HL-60 (cell line): ENCODE results near the gene PAK5.

Experiments used
- GABPA ChIP-seq: IDR thresholded peaks from 2 replicates; pipeline ENCODE4 v1.6.1; 2012; ENCODE audit warnings: low read depth
- POLR2AphosphoS5 ChIP-seq: IDR thresholded peaks from 2 replicates; pipeline ENCODE4 v1.6.1; 2012; ENCODE audit warnings: low read depth
- REST ChIP-seq: IDR thresholded peaks from 2 replicates; pipeline ENCODE4 v1.6.1; 2012; ENCODE audit warnings: low read depth; ENCODE audit not compliant: insufficient replicate concordance
- SPI1 ChIP-seq: IDR thresholded peaks from 2 replicates; pipeline ENCODE4 v1.6.1; 2012; ENCODE audit warnings: low read depth, mild to moderate bottlenecking, borderline replicate concordance
- TF ChIP-seq, protein P1 (sequence below): IDR thresholded peaks from one replicate; pipeline ENCODE4 v1.5.1; 2011; ENCODE audit warnings: low read length, control low read depth, inconsistent platforms; ENCODE audit not compliant: insufficient read depth

GRCh38 chr20:9831032-9831431 is 7.8 kb downstream of the PAK5 start:
- TF ChIP-seq GABPA (no peak), POLR2AphosphoS5 (no peak), SPI1 (no peak), REST (no peak)
- TF ChIP-seq, protein P1, sequence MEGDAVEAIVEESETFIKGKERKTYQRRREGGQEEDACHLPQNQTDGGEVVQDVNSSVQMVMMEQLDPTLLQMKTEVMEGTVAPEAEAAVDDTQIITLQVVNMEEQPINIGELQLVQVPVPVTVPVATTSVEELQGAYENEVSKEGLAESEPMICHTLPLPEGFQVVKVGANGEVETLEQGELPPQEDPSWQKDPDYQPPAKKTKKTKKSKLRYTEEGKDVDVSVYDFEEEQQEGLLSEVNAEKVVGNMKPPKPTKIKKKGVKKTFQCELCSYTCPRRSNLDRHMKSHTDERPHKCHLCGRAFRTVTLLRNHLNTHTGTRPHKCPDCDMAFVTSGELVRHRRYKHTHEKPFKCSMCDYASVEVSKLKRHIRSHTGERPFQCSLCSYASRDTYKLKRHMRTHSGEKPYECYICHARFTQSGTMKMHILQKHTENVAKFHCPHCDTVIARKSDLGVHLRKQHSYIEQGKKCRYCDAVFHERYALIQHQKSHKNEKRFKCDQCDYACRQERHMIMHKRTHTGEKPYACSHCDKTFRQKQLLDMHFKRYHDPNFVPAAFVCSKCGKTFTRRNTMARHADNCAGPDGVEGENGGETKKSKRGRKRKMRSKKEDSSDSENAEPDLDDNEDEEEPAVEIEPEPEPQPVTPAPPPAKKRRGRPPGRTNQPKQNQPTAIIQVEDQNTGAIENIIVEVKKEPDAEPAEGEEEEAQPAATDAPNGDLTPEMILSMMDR, result no peak
